ENCODE measurements around the gene ARHGEF40.

ARHGEF40 gene

DNA sequence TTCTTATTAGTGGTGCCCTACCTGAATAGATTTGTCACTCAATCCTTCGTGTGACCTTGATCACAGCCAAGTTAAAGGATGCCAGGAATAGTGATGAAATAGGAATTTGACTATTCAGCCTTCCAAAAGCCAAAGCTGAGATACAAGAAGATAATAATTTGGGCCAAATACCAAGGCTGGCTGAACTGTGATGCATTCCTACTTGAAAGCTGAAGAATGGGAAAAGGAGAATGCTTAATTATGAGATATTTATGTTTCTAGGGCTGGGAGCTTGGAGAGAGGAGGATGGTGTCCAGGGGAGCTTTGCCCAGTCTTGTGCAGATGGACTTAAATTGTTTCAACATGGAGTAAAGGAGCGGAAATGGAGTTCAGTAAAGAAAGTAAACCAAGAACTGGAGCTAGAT lies 22.7 kb upstream of the ARHGEF40 start:
- Histone ChIP-seq H3K36me3 (ENCODE audit: low read length) (no peaks in the 10 kb centered on the region), H3K27me3 (ENCODE audit: low read length) (no peaks in the 10 kb centered on the region), H3K27ac (ENCODE audit: low read depth, low read length) (no peak overlapping the region), H3F3A (ENCODE audit: insufficient read depth) (no peaks in the 10 kb centered on the region), H3K9me2 (replicated peaks; ENCODE audit: insufficient read depth, low read length) (no peaks in the 10 kb centered on the region), H4K20me1 (ENCODE audit: low read depth, low read length) (no peaks in the 10 kb centered on the region), H3K4me3 (ENCODE audit: insufficient read depth, low read length, poor library complexity, severe bottlenecking) (no peak overlapping the region), H3K9me3 (ENCODE audit: insufficient read depth, low read length) (no peaks in the 10 kb centered on the region), H3K79me2 (ENCODE audit: insufficient read depth, low read length) (no peaks in the 10 kb centered on the region), H3K4me2 (ENCODE audit: low read depth, low read length, poor library complexity, severe bottlenecking) (no peak overlapping the region), H3K9ac (ENCODE audit: low read length) (no peak overlapping the region), H2AFZ (ENCODE audit: low read depth, low read length, severe bottlenecking) (no peak overlapping the region)
- TF ChIP-seq, protein P1, sequence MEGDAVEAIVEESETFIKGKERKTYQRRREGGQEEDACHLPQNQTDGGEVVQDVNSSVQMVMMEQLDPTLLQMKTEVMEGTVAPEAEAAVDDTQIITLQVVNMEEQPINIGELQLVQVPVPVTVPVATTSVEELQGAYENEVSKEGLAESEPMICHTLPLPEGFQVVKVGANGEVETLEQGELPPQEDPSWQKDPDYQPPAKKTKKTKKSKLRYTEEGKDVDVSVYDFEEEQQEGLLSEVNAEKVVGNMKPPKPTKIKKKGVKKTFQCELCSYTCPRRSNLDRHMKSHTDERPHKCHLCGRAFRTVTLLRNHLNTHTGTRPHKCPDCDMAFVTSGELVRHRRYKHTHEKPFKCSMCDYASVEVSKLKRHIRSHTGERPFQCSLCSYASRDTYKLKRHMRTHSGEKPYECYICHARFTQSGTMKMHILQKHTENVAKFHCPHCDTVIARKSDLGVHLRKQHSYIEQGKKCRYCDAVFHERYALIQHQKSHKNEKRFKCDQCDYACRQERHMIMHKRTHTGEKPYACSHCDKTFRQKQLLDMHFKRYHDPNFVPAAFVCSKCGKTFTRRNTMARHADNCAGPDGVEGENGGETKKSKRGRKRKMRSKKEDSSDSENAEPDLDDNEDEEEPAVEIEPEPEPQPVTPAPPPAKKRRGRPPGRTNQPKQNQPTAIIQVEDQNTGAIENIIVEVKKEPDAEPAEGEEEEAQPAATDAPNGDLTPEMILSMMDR (IDR thresholded peaks at IDR 0.05; ENCODE audit: insufficient read depth, low read length, poor library complexity, severe bottlenecking) = no peak
- TF ChIP-seq EZH2phosphoT487 (conservative IDR thresholded peaks at IDR 0.05; ENCODE audit: low read length) = no peak

DNA sequence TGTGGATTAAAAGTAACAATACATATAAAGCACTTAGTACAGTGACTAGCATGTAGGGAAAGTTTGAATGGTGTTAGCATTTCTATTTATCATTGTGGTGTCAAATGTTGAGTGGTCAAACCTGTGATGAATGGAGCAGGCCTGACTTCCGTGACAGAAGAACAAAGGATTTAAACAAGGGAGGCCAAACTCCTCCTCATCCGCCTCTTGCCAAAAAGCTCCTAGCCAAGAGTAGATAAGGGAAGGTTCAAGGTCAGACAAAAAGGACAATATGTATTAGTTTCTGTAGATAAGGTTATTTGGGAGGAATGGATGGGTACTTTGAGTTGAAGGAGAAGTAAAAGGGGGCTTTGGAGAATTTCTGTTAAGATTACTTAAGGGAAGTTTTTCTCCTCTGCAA lies 21.5 kb upstream of the ARHGEF40 start:
- H2AFZ ChIP-seq (ENCODE audit: low read depth, low read length, severe bottlenecking) = no peak overlapping the region
- H3K27me3 ChIP-seq (ENCODE audit: low read length) = no peaks in the 10 kb centered on the region
- no peak for TF ChIP-seq EZH2phosphoT487 (conservative IDR thresholded peaks at IDR 0.05; ENCODE audit: low read length)
- TF ChIP-seq, protein P1 (IDR thresholded peaks at IDR 0.05; ENCODE audit: insufficient read depth, low read length, poor library complexity, severe bottlenecking) = no peak
- H3K9ac ChIP-seq (ENCODE audit: low read length) = no peak overlapping the region
- no peaks in the 10 kb centered on the region for H3K9me3 ChIP-seq (ENCODE audit: insufficient read depth, low read length)
- H3K36me3 ChIP-seq (ENCODE audit: low read length) = no peaks in the 10 kb centered on the region
- H3K4me3 ChIP-seq (ENCODE audit: insufficient read depth, low read length, poor library complexity, severe bottlenecking) = no peak overlapping the region
- H4K20me1 ChIP-seq (ENCODE audit: low read depth, low read length) = no peaks in the 10 kb centered on the region
- no peak overlapping the region for H3K4me2 ChIP-seq (ENCODE audit: low read depth, low read length, poor library complexity, severe bottlenecking)
- H3K27ac ChIP-seq (ENCODE audit: low read depth, low read length) = no peak overlapping the region
- H3K9me2 ChIP-seq (replicated peaks; ENCODE audit: insufficient read depth, low read length) = no peaks in the 10 kb centered on the region
- no peaks in the 10 kb centered on the region for H3K79me2 ChIP-seq (ENCODE audit: insufficient read depth, low read length)
- H3F3A ChIP-seq (ENCODE audit: insufficient read depth) = no peaks in the 10 kb centered on the region

DNA sequence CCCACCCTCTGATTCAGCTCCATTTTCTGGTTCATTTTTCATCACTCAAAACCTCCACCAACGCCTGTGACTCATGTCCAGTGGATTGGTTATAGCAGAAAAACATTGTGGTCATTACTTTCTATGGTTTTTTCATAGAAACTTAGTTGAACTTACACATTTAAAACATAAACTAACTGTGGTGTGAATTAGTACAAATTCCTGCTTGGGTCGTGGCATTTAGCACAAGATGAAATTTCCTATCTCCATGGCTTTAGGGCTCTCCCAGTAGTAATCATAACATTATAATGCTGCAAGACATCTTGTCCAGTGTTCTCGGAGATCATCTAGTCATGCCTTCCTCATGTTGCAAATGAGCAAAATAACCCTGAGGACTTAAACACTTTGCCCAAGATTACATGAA lies 20.8 kb upstream of the ARHGEF40 start:
- no peak overlapping the region for H3K27ac ChIP-seq (ENCODE audit: low read depth, low read length)
- no peaks in the 10 kb centered on the region for H3K27me3 ChIP-seq (ENCODE audit: low read length)
- H3K9me2 ChIP-seq (replicated peaks; ENCODE audit: insufficient read depth, low read length) = no peaks in the 10 kb centered on the region
- no peaks in the 10 kb centered on the region for H3K9me3 ChIP-seq (ENCODE audit: insufficient read depth, low read length)
- H3K4me2 ChIP-seq (ENCODE audit: low read depth, low read length, poor library complexity, severe bottlenecking) = no peak overlapping the region
- no peak overlapping the region for H2AFZ ChIP-seq (ENCODE audit: low read depth, low read length, severe bottlenecking)
- H3K9ac ChIP-seq (ENCODE audit: low read length) = no peak overlapping the region
- no peak overlapping the region for H3K4me3 ChIP-seq (ENCODE audit: insufficient read depth, low read length, poor library complexity, severe bottlenecking)
- H3K79me2 ChIP-seq (ENCODE audit: insufficient read depth, low read length) = no peaks in the 10 kb centered on the region
- no peaks in the 10 kb centered on the region for H4K20me1 ChIP-seq (ENCODE audit: low read depth, low read length)
- H3F3A ChIP-seq (ENCODE audit: insufficient read depth) = no peaks in the 10 kb centered on the region
- TF ChIP-seq, protein P1 (IDR thresholded peaks at IDR 0.05; ENCODE audit: insufficient read depth, low read length, poor library complexity, severe bottlenecking) = no peak
- TF ChIP-seq EZH2phosphoT487 (conservative IDR thresholded peaks at IDR 0.05; ENCODE audit: low read length) = no peak
- H3K36me3 ChIP-seq (ENCODE audit: low read length) = no peaks in the 10 kb centered on the region
